Ovary (tissue), 3 donors: ENCODE results near the gene ANKRD6.

Source experiments
- CTCF ChIP-seq, 3 donors: fragments of 450-650 bp in 2 of 3; fragments of 200-600 bp in 1 of 3; IDR thresholded peaks; one replicate each; pipeline versions ENCODE4 v1.5.1 to v1.8.0; 2016 to 2022; ENCODE audit warnings: antibody characterized with exemption in 3 of 3, mild to moderate bottlenecking in 1 of 3
- POLR2A ChIP-seq: fragments of 450-650 bp; IDR thresholded peaks from one replicate; pipeline ENCODE4 v1.6.1; 2017; ENCODE audit warnings: antibody characterized with exemption, mild to moderate bottlenecking, moderate library complexity
- donor health status: DM: no; HTN: no; CAD: no.

GRCh38 chr6:89597372-89597771 lies 164.4 kb downstream of the ANKRD6 start:
- no peak for TF ChIP-seq CTCF (IDR thresholded peaks at IDR 0.05)
- TF ChIP-seq POLR2A, result no peak
